ENCODE results near the gene MBOAT7. TPM values are rescaled to one million over a fixed set of nuclear protein-coding genes. Genes with fewer than 3 reads are reported as not detected.

MBOAT7 gene
- total RNA-seq, 2 experiments from 2014 or later: 74.9 to 96.1 TPM

GRCh38 chr19:54153731-54154326, 35.6 kb downstream of the MBOAT7 start:
- Mint-ChIP-seq H3K36me3 (ENCODE audit: low read depth) (peaks cover 53% of the 10 kb centered on the region), H3K9me3 (ENCODE audit: low read depth) (no peaks in the 10 kb centered on the region), H3K4me1 (peaks cover 34% of the 10 kb centered on the region), H3K27ac (peak overlapping the region; percentile 25), H3K27me3 (no peaks in the 10 kb centered on the region), H3K4me3 (no peak overlapping the region)
- ChIA-PET POLR2A (interaction anchor here (0.7 kb wide), 1 partner anchor 17 kb away, joined by 6 read pairs; no protein-coding TSS in a partner anchor), CTCF (interaction anchor here (0.6 kb wide), 1 partner anchor 50 kb away, joined by 3 read pairs; no protein-coding TSS in a partner anchor)
- intact Hi-C loops (cut with DNase I, micrococcal nuclease): no loop called here
- DNase-seq (no peak), ATAC-seq (no peak)

GRCh38 chr19:54152878-54153524, 36.4 kb downstream of the MBOAT7 start:
- peaks cover 51% of the 10 kb centered on the region for H3K36me3 Mint-ChIP-seq (ENCODE audit: low read depth)
- H3K27ac Mint-ChIP-seq: peak overlapping the region; percentile 43
- ChIA-PET POLR2A (no interaction called here), CTCF (no interaction called here)
- no peak overlapping the region for H3K4me3 Mint-ChIP-seq
- H3K4me1 Mint-ChIP-seq: peaks cover 27% of the 10 kb centered on the region
- intact Hi-C loops (cut with DNase I, micrococcal nuclease): no loop called here
- DNase-seq: no peak
- no peaks in the 10 kb centered on the region for H3K9me3 Mint-ChIP-seq (ENCODE audit: low read depth)
- ATAC-seq: no peak
- H3K27me3 Mint-ChIP-seq: no peaks in the 10 kb centered on the region

GRCh38 chr19:54152267-54152666, 37.1 kb downstream of the MBOAT7 start:
- no peaks in the 10 kb centered on the region for H3K9me3 Mint-ChIP-seq (ENCODE audit: low read depth)
- intact Hi-C loops (cut with DNase I, micrococcal nuclease): no loop called here
- H3K4me1 Mint-ChIP-seq: peaks cover 26% of the 10 kb centered on the region
- ChIA-PET POLR2A (no interaction called here), CTCF (interaction anchor here (1.1 kb wide), 1 partner anchor 15 kb away, joined by 3 read pairs; the partner anchor contains the start of gene CNOT3)
- no peaks in the 10 kb centered on the region for H3K27me3 Mint-ChIP-seq
- no peak overlapping the region for H3K4me3 Mint-ChIP-seq
- peaks cover 49% of the 10 kb centered on the region for H3K36me3 Mint-ChIP-seq (ENCODE audit: low read depth)
- no peak overlapping the region for H3K27ac Mint-ChIP-seq
- DNase-seq: no peak
- no peak for ATAC-seq

- Mint-ChIP-seq H3K9me3 (ENCODE audit: low read depth) (no peaks in the 10 kb centered on the region), H3K4me3 (no peak overlapping the region), H3K27ac (no peak overlapping the region), H3K4me1 (peaks cover 20% of the 10 kb centered on the region), H3K36me3 (ENCODE audit: low read depth) (peaks cover 47% of the 10 kb centered on the region), H3K27me3 (no peaks in the 10 kb centered on the region)
- ATAC-seq: no peak
- intact Hi-C loops (cut with DNase I, micrococcal nuclease): no loop called here
- no peak for DNase-seq
- CTCF ChIA-PET: interaction anchor here (1.1 kb wide), 1 partner anchor 14 kb away, joined by 3 read pairs; the partner anchor contains the start of gene CNOT3
- POLR2A ChIA-PET: no interaction called here
Observed at GRCh38 chr19:54151362-54152035, 37.9 kb downstream of the MBOAT7 start.

- ChIA-PET CTCF (interaction anchor here (0.6 kb wide), 1 partner anchor 97 kb away, joined by 3 read pairs; no protein-coding TSS in a partner anchor), POLR2A (no interaction called here)
- H3K27me3 Mint-ChIP-seq: no peaks in the 10 kb centered on the region
- ATAC-seq: no peak
- H3K4me3 Mint-ChIP-seq: no peak overlapping the region
- peaks cover 47% of the 10 kb centered on the region for H3K36me3 Mint-ChIP-seq (ENCODE audit: low read depth)
- intact Hi-C loops (cut with DNase I, micrococcal nuclease): no loop called here
- no peak for DNase-seq
- H3K9me3 Mint-ChIP-seq (ENCODE audit: low read depth): no peaks in the 10 kb centered on the region
- no peak overlapping the region for H3K27ac Mint-ChIP-seq
- peaks cover 10% of the 10 kb centered on the region for H3K4me1 Mint-ChIP-seq
Observed at GRCh38 chr19:54149021-54149812, 40.2 kb downstream of the MBOAT7 start.

- ChIA-PET CTCF (no interaction called here), POLR2A (interaction anchor here (0.7 kb wide), 1 partner anchor 11 kb away, joined by 3 read pairs; no protein-coding TSS in a partner anchor)
- intact Hi-C loops (cut with DNase I, micrococcal nuclease): no loop called here
- Mint-ChIP-seq H3K27me3 (no peaks in the 10 kb centered on the region), H3K4me1 (no peaks in the 10 kb centered on the region), H3K4me3 (no peak overlapping the region), H3K9me3 (ENCODE audit: low read depth) (no peaks in the 10 kb centered on the region), H3K27ac (no peak overlapping the region), H3K36me3 (ENCODE audit: low read depth) (peaks cover 46% of the 10 kb centered on the region)
- DNase-seq (no peak), ATAC-seq (no peak)
Observed at GRCh38 chr19:54148158-54148557, 41.2 kb downstream of the MBOAT7 start.

- H3K27ac Mint-ChIP-seq: no peak overlapping the region
- ATAC-seq: no peak
- H3K9me3 Mint-ChIP-seq (ENCODE audit: low read depth): no peaks in the 10 kb centered on the region
- no peaks in the 10 kb centered on the region for H3K27me3 Mint-ChIP-seq
- H3K4me3 Mint-ChIP-seq: no peak overlapping the region
- no peaks in the 10 kb centered on the region for H3K4me1 Mint-ChIP-seq
- intact Hi-C loops (cut with DNase I, micrococcal nuclease): no loop called here
- CTCF ChIA-PET: interaction anchor here (0.6 kb wide), 1 partner anchor 11 kb away, joined by 3 read pairs; no protein-coding TSS in a partner anchor
- peaks cover 49% of the 10 kb centered on the region for H3K36me3 Mint-ChIP-seq (ENCODE audit: low read depth)
- POLR2A ChIA-PET: interaction anchor here (0.7 kb wide), 1 partner anchor 11 kb away, joined by 3 read pairs; no protein-coding TSS in a partner anchor
- DNase-seq: no peak
Observed at GRCh38 chr19:54147676-54148075, 41.7 kb downstream of the MBOAT7 start.

GRCh38 chr19:54145541-54146158, 43.7 kb downstream of the MBOAT7 start:
- CTCF ChIA-PET: no interaction called here
- POLR2A ChIA-PET: no interaction called here
- no peaks in the 10 kb centered on the region for H3K9me3 Mint-ChIP-seq (ENCODE audit: low read depth)
- DNase-seq (no peak), ATAC-seq (no peak)
- intact Hi-C loops (cut with DNase I, micrococcal nuclease): no loop called here
- no peaks in the 10 kb centered on the region for H3K27me3 Mint-ChIP-seq
- no peak overlapping the region for H3K27ac Mint-ChIP-seq
- H3K36me3 Mint-ChIP-seq (ENCODE audit: low read depth): peaks cover 48% of the 10 kb centered on the region
- H3K4me1 Mint-ChIP-seq: peaks cover 9% of the 10 kb centered on the region
- H3K4me3 Mint-ChIP-seq: no peak overlapping the region

- H3K9me3 Mint-ChIP-seq (ENCODE audit: low read depth): no peaks in the 10 kb centered on the region
- no peaks in the 10 kb centered on the region for H3K27me3 Mint-ChIP-seq
- intact Hi-C loops (cut with DNase I, micrococcal nuclease): no loop called here
- CTCF ChIA-PET: interaction anchor here (0.6 to 1.0 kb wide), 3 partner anchors 8 to 26 kb away, joined by 3 read pairs; no protein-coding TSS in a partner anchor
- ATAC-seq (no peak), DNase-seq (no peak)
- peaks cover 46% of the 10 kb centered on the region for H3K36me3 Mint-ChIP-seq (ENCODE audit: low read depth)
- peaks cover 30% of the 10 kb centered on the region for H3K4me1 Mint-ChIP-seq
- POLR2A ChIA-PET: no interaction called here
- H3K4me3 Mint-ChIP-seq: no peak overlapping the region
- H3K27ac Mint-ChIP-seq: peak overlapping the region; percentile 21
Observed at GRCh38 chr19:54142166-54142780, 47.1 kb downstream of the MBOAT7 start.

- ATAC-seq (no peak), DNase-seq (no peak)
- ChIA-PET CTCF (interaction anchor here (0.6 to 1.0 kb wide), 3 partner anchors 9 to 27 kb away, joined by 3 read pairs; no protein-coding TSS in a partner anchor), POLR2A (no interaction called here)
- Mint-ChIP-seq H3K27me3 (no peaks in the 10 kb centered on the region), H3K4me1 (peaks cover 33% of the 10 kb centered on the region), H3K4me3 (no peak overlapping the region), H3K9me3 (ENCODE audit: low read depth) (no peaks in the 10 kb centered on the region), H3K36me3 (ENCODE audit: low read depth) (peaks cover 42% of the 10 kb centered on the region), H3K27ac (peak overlapping the region; percentile 21)
- intact Hi-C loops (cut with DNase I, micrococcal nuclease): no loop called here
Observed at GRCh38 chr19:54141356-54141755, 48.0 kb downstream of the MBOAT7 start.
